Measurements from ENCODE around the gene GABRD.

The GABRD gene

GRCh38 chr1:2065699-2066098 is 46.6 kb downstream of the GABRD start:
- in situ Hi-C loops (cut with HindIII; ENCODE audit: low sequenced_read_pairs), result no loop called here
- TF ChIP-seq CTCF (IDR thresholded peaks at IDR 0.05; ENCODE audit: low read depth, low read length, missing control alignments), result no peak
- DNase-seq (ENCODE audit: low read depth), result no peak
- no peak overlapping the region for H3K4me3 ChIP-seq (ENCODE audit: low read depth, low read length)

DNA sequence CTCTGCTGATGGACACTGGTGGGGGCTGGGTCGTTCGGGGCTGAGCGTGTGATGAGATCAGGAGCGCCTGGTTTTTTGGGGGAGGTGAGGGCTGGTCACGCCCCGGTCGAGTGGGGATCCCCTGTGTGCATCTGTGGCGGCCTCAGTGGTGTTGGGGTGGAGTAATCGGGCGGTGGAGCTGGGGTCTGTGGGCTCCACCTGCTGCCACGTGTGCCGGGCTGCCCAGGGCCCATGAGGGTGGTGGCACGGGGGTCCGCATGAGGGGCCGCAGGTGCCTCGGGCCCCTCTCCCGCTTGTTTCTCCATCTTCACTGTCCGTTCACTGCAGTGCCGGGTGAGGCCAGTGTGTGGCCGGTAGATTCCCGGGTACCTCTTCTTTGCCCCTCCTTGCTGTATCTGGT is 48.2 kb downstream of the GABRD start:
- no peak overlapping the region for H3K4me3 ChIP-seq (ENCODE audit: low read depth, low read length)
- in situ Hi-C loops (cut with HindIII; ENCODE audit: low sequenced_read_pairs), result no loop called here
- no peak for TF ChIP-seq CTCF (IDR thresholded peaks at IDR 0.05; ENCODE audit: low read depth, low read length, missing control alignments)
- no peak for DNase-seq (ENCODE audit: low read depth)

- no peak for TF ChIP-seq CTCF (IDR thresholded peaks at IDR 0.05; ENCODE audit: low read depth, low read length, missing control alignments)
- H3K4me3 ChIP-seq (ENCODE audit: low read depth, low read length), result no peak overlapping the region
- DNase-seq (ENCODE audit: low read depth), result no peak
- in situ Hi-C loops (cut with HindIII; ENCODE audit: low sequenced_read_pairs), result no loop called here
Measured at GRCh38 chr1:2067981-2068380, 48.8 kb downstream of the GABRD start.

GRCh38 chr1:2068951-2069350 is 49.8 kb downstream of the GABRD start:
- no peak overlapping the region for H3K4me3 ChIP-seq (ENCODE audit: low read depth, low read length)
- no peak for TF ChIP-seq CTCF (IDR thresholded peaks at IDR 0.05; ENCODE audit: low read depth, low read length, missing control alignments)
- no peak for DNase-seq (ENCODE audit: low read depth)
- in situ Hi-C loops (cut with HindIII; ENCODE audit: low sequenced_read_pairs), result no loop called here

DNA sequence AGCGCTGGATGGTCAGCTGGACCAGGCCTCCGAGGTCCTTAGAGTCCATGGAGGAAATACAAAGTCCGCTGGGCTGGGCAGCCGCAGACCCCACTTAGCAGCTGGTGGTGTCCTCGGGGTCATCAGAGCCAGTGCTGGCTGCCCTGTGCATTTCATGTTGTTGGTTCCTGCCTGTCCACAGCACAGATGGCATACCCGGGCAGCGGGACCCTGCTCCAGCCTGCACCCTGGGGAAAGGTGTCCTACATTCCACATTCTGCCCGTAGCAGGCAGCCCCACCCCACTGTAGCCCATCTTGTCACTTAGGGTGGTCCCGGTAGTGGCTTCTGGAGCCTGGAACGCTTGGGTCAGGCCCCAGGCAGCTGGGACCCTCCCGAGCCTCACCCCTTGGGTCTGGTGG is 50.9 kb downstream of the GABRD start:
- TF ChIP-seq CTCF (IDR thresholded peaks at IDR 0.05; ENCODE audit: low read depth, low read length, missing control alignments), result no peak
- DNase-seq (ENCODE audit: low read depth), result no peak
- in situ Hi-C loops (cut with HindIII; ENCODE audit: low sequenced_read_pairs), result no loop called here
- no peak overlapping the region for H3K4me3 ChIP-seq (ENCODE audit: low read depth, low read length)

DNA sequence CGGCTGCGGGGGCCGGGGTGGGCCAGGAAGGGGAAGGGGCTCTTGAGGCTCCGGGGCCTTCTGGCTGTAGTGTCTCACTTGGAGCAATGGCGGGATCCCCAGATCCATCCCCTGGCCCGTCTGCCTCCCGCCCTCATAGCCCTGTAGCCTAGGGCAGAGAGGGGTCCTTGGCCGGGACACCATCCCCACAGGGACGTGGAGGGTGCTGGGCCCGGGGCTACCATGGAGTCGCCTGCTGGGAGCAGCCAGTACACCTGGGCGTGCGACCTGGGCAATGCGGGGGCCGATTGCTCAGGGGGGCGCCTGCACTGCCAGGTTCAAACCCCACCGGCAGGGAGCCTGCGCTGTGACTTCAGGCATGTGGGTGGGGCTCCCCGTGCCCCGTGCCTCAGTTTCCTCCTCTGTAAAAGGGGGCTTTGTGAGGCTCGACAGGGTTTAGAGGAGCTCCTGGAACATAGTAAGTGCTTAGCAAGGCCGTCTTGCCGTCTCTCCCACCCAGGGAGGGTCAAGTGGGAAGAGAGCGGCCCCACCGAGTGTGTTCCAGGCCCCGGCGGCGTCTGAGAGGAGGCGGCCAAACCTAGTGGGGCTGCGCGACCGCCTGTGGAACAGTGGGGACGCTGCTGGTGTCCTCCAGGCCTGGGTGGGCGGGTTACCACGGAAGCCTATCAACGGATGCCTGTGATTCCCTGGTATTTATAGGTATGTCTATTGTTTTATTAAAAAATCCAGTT is 51.8 kb downstream of the GABRD start:
- H3K4me3 ChIP-seq (ENCODE audit: low read depth, low read length), result no peak overlapping the region
- no peak for TF ChIP-seq CTCF (IDR thresholded peaks at IDR 0.05; ENCODE audit: low read depth, low read length, missing control alignments)
- in situ Hi-C loops (cut with HindIII; ENCODE audit: low sequenced_read_pairs), result no loop called here
- DNase-seq (ENCODE audit: low read depth), result no peak

Measured in astrocyte of the cerebellum (primary cell).